CD8-positive, alpha-beta memory T cell (primary cell): ENCODE data around the gene RASSF5. TPM values are rescaled to one million over a fixed set of nuclear protein-coding genes. Genes with fewer than 3 reads are reported as not detected.

Experiments
- CTCF ChIA-PET: fragments of 350-600 bp; sonication (Branson Sonifier 250); formaldehyde crosslinking; loops from one replicate; lab custom pipeline; 2021; ENCODE audit warnings: antibody characterized with exemption; lab: Charles Lee
- POLR2A ChIA-PET: fragments of 350-600 bp; sonication (Branson Sonifier 250); formaldehyde crosslinking; loops from one replicate; lab custom pipeline; 2021; ENCODE audit warnings: antibody characterized with exemption; lab: Charles Lee
- DNase-seq, 5 donors: peaks; one replicate each; pipeline versions ENCODE4 v3.0.0 to v3.0.0-alpha.2; 2020 to 2022; ENCODE audit warnings: mixed read lengths in 1 of 5
- H3K27ac ChIP-seq: one replicate; pipeline ENCODE4 v1.7.0; 2013; ENCODE audit warnings: low read depth, mild to moderate bottlenecking, low read length, moderate library complexity
- H3K27me3 ChIP-seq: 2 replicates; pipeline ENCODE4 v1.7.0; 2013; ENCODE audit warnings: low read length, mild to moderate bottlenecking; ENCODE audit not compliant: insufficient read depth, poor library complexity, severe bottlenecking
- H3K36me3 ChIP-seq: 2 replicates; pipeline ENCODE4 v1.7.0; 2013; ENCODE audit warnings: mild to moderate bottlenecking, low read length, moderate library complexity; ENCODE audit not compliant: insufficient read depth
- H3K4me1 ChIP-seq: 2 replicates; pipeline ENCODE4 v1.7.0; 2013; ENCODE audit warnings: mild to moderate bottlenecking, low read length, moderate library complexity; ENCODE audit not compliant: insufficient read depth
- H3K4me3 ChIP-seq: 2 replicates; pipeline ENCODE4 v1.7.0; 2013; ENCODE audit warnings: mild to moderate bottlenecking, low read length
- H3K9me3 ChIP-seq: 2 replicates; pipeline ENCODE4 v1.7.0; 2013; ENCODE audit warnings: mild to moderate bottlenecking, low read length
- H3K27ac Mint-ChIP-seq, 8 donors: one replicate each; pipeline ENCODE4 v1.8.0; 2020 to 2021; ENCODE audit warnings: mixed read lengths in 8 of 8, mild to moderate bottlenecking in 6 of 8, inconsistent platforms in 3 of 8, moderate library complexity in 3 of 8
- H3K27me3 Mint-ChIP-seq, 2 donors: one replicate each; pipeline ENCODE4 v1.8.0; 2020 to 2021; ENCODE audit warnings: mixed read lengths in 2 of 2, mild to moderate bottlenecking in 1 of 2, moderate library complexity in 1 of 2
- H3K36me3 Mint-ChIP-seq, 3 donors: one replicate each; pipeline ENCODE4 v1.8.0; 2020 to 2021; ENCODE audit warnings: mixed read lengths in 3 of 3, inconsistent platforms in 1 of 3, mild to moderate bottlenecking in 1 of 3
- H3K4me1 Mint-ChIP-seq, 3 donors: one replicate each; pipeline ENCODE4 v1.8.0; 2020 to 2021; ENCODE audit warnings: mixed read lengths in 3 of 3, inconsistent platforms in 1 of 3, mild to moderate bottlenecking in 1 of 3
- H3K4me3 Mint-ChIP-seq, 7 donors: one replicate each; pipeline ENCODE4 v1.8.0; 2020 to 2021; ENCODE audit warnings: mixed read lengths in 7 of 7, mild to moderate bottlenecking in 6 of 7, moderate library complexity in 4 of 7, inconsistent platforms in 2 of 7
- H3K9me3 Mint-ChIP-seq, 5 donors: one replicate each; pipeline ENCODE4 v1.8.0; 2020 to 2022; ENCODE audit warnings: mixed read lengths in 5 of 5, mild to moderate bottlenecking in 3 of 5, moderate library complexity in 2 of 5, inconsistent platforms in 1 of 5
- polyA plus RNA-seq: library from polyadenylated mRNA; unstranded; fragments of 300-500 nt; fragmentation: Illumina TruSeq; gene quantifications from one replicate; pipeline ENCODE4 v1.2.3, GENCODE V29; 2021
- total RNA-seq, 2 experiments: library from RNA; stranded (reverse); gene quantifications; one replicate each; pipeline ENCODE4 v1.2.3, GENCODE V29; 2021

RASSF5 gene
- total and polyA plus RNA-seq, 3 experiments from 2014 or later: 163 to 329 (median 165) TPM

DNA sequence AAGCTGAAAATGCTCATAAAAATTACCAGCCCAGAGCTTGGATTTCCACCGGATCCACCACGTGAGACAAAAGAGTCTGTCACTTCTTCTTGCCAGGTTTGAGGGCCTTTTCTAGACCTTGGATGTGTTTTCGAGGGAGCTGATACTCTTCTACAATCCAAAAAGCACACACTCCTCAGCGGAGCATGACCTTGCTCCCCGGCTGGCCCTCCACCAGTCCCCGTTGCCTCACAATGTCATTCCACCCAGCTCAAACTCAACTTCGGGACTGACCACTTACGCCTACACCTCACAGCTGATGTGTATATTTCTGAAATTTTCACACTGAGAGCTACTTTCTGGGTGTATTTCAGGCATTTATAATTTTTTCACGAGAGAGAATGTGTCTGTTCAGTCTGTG lies 84.4 kb downstream of the RASSF5 start:
- H3K27me3 Mint-ChIP-seq: no peaks in the 10 kb centered on the region

DNA sequence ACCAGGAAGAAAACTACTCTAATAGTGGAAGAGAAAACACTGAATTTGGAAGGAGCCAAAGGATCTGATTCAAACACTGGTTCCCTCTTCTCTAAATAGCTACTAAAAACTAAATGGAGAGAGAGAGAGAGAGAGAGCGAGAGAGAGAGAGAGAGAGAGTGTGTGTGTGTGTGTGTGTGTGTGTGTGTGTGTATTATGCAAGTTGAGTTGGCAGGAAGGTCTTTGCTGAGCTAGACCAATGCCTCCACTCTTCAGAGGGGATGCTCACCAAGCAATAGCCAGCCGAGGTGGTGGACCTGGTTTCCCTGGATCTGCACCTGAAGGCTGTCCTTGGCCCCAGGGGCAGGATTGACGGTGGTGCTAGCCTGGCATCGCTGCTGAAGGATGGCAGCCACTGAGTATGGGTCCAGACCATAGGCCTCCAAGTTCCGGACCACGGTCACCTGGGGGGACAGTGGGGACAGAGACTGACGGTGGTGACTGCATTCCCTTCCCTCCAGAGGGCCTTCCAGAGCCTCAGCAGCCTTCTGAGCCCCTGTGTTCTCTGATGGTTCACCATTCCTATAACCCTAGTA lies 86.1 kb downstream of the RASSF5 start:
- ChIA-PET CTCF (interaction anchor here (1.0 to 4.1 kb wide), 4 partner anchors 13 to 48 kb away, joined by 3 to 37 read pairs (median 5); partner anchors contain the start of gene EIF2D), POLR2A (no interaction called here)
- Histone ChIP-seq H3K4me1 (peaks cover 13% of the 10 kb centered on the region), H3K27ac (no peak overlapping the region), H3K36me3 (peaks cover 48% of the 10 kb centered on the region), H3K4me3 (no peak overlapping the region), H3K9me3 (no peaks in the 10 kb centered on the region), H3K27me3 (no peaks in the 10 kb centered on the region)
- no peak overlapping the region for H3K4me3 Mint-ChIP-seq
- DNase-seq: no peak
- peaks cover 4 to 83% (median 25%) of the 10 kb centered on the region in 3 donors for H3K36me3 Mint-ChIP-seq
- no peaks in the 10 kb centered on the region for H3K27me3 Mint-ChIP-seq
- no peaks in the 10 kb centered on the region for H3K9me3 Mint-ChIP-seq
- peak overlapping the region in 7 of 8 donors; percentile 14 to 96 (median 77) for H3K27ac Mint-ChIP-seq
- H3K4me1 Mint-ChIP-seq: peaks cover 38 to 43% (median 42%) of the 10 kb centered on the region in 3 donors

More for the DNA sequence above, 84.4 kb downstream of the RASSF5 start:
- ChIA-PET POLR2A (no interaction called here), CTCF (interaction anchor here (0.8 to 4.1 kb wide), 14 partner anchors 9 to 114 kb away, joined by 3 to 37 read pairs (median 4); partner anchors contain the start of gene EIF2D)
- Mint-ChIP-seq H3K27ac (peak overlapping the region in 7 of 8 donors; percentile 30 to 96 (median 59)), H3K4me1 (peaks cover 42 to 58% (median 54%) of the 10 kb centered on the region in 3 donors), H3K4me3 (no peak overlapping the region), H3K9me3 (no peaks in the 10 kb centered on the region), H3K36me3 (peaks cover 2 to 89% (median 25%) of the 10 kb centered on the region in 3 donors)
- Histone ChIP-seq H3K9me3 (no peaks in the 10 kb centered on the region), H3K27me3 (no peaks in the 10 kb centered on the region), H3K4me3 (no peak overlapping the region), H3K4me1 (peaks cover 13% of the 10 kb centered on the region), H3K27ac (no peak overlapping the region), H3K36me3 (peaks cover 50% of the 10 kb centered on the region)
- DNase-seq: no peak

DNA sequence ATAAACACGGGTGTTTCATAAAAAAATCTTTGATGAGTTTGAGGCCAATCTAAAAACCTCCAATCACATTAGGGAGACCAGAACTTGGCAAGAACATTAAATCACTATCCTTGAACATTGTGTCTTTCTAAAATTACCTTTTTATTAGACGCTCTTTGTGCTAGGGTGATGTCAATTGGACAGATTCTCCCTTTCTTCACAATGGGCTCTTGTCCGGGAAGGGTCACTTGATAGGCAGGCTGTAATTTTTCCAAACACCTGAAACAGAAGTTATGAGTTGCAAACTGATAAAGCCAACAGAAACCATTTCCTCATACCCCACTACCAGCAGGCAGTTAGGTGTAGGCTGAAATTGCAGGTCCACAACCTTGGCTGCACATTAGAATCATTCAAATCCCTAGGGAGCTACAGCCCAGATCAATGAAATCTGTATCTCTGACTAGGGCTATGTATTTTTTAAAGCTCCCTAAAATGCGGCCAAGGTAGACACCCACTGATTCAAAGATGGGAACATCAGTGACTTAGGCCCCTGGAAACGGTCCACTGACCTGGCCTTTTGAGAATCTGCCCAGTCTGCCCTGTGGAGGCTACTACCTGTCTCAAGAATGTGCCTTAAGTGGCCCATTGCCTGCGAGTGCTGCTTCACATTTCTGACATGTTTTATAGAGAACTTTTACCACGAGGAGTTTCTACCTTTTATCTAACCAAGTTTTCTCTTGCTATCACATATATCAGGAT lies 88.4 kb downstream of the RASSF5 start:
- POLR2A ChIA-PET: no interaction called here
- no peak overlapping the region for H3K4me3 ChIP-seq
- no peaks in the 10 kb centered on the region for H3K9me3 ChIP-seq
- no peaks in the 10 kb centered on the region for H3K27me3 ChIP-seq
- Mint-ChIP-seq H3K9me3 (no peaks in the 10 kb centered on the region), H3K4me3 (no peak overlapping the region), H3K27me3 (no peaks in the 10 kb centered on the region), H3K27ac (peak overlapping the region in 2 of 8 donors; percentile 45 to 58), H3K4me1 (peaks cover 19 to 20% (median 19%) of the 10 kb centered on the region in 3 donors), H3K36me3 (peaks cover 4 to 84% (median 34%) of the 10 kb centered on the region in 3 donors)
- CTCF ChIA-PET: interaction anchor here (1.0 to 1.6 kb wide), 4 partner anchors 12 to 51 kb away, joined by 3 to 11 read pairs (median 3); no protein-coding TSS in a partner anchor
- H3K4me1 ChIP-seq: peaks cover 6% of the 10 kb centered on the region
- no peak overlapping the region for H3K27ac ChIP-seq
- peaks cover 48% of the 10 kb centered on the region for H3K36me3 ChIP-seq
- no peak for DNase-seq

DNA sequence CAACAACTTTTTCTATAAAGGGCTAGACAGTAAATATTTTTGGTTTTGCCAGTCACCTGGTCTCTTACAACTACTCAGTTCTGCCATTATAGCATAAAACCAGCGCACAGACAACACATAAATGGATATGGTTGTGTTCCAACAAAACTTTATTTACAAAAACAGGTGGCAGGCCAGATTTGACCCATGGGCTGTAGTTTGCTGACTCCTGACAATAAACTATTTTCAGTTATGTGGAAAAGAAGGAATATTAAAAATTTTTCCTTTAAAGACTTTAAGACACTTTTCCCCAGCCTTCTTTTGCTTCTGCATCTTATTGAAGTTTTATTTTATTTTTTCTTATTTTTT lies 89.0 kb downstream of the RASSF5 start:
- Histone ChIP-seq H3K4me3 (no peak overlapping the region), H3K4me1 (peaks cover under 1% of the 10 kb centered on the region), H3K9me3 (no peaks in the 10 kb centered on the region), H3K36me3 (peaks cover 48% of the 10 kb centered on the region), H3K27ac (no peak overlapping the region), H3K27me3 (no peaks in the 10 kb centered on the region)
- H3K4me1 Mint-ChIP-seq: peaks cover 13 to 14% (median 14%) of the 10 kb centered on the region in 3 donors
- H3K27me3 Mint-ChIP-seq: no peaks in the 10 kb centered on the region
- DNase-seq: no peak
- ChIA-PET POLR2A (no interaction called here), CTCF (interaction anchor here (1.6 kb wide), 1 partner anchor 51 kb away, joined by 11 read pairs; no protein-coding TSS in a partner anchor)
- H3K27ac Mint-ChIP-seq: peak overlapping the region in 2 of 8 donors; percentile 26 to 45
- H3K36me3 Mint-ChIP-seq: peaks cover 4 to 83% (median 37%) of the 10 kb centered on the region in 3 donors
- H3K4me3 Mint-ChIP-seq: no peak overlapping the region
- no peaks in the 10 kb centered on the region for H3K9me3 Mint-ChIP-seq

DNA sequence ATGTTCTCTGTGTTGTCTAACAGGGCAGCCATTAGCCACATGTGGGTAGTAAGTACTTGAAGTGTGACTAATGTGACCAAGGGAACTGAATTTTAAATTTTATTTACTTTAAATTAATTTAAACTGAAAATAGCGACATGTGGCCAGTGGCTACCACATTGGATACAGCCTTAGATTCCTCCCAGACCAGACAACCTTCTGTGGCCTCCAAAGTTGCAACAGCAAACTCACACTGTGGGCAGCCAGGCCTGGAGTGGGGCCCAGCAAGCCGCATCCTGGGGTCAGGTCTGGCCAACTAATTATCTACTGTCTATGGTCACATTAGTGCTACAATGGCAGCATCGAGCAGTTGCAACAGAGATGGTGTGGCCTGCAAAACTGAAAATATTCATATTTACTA lies 93.2 kb downstream of the RASSF5 start:
- H3K27ac ChIP-seq: no peak overlapping the region
- POLR2A ChIA-PET: no interaction called here
- no peak for DNase-seq

DNA sequence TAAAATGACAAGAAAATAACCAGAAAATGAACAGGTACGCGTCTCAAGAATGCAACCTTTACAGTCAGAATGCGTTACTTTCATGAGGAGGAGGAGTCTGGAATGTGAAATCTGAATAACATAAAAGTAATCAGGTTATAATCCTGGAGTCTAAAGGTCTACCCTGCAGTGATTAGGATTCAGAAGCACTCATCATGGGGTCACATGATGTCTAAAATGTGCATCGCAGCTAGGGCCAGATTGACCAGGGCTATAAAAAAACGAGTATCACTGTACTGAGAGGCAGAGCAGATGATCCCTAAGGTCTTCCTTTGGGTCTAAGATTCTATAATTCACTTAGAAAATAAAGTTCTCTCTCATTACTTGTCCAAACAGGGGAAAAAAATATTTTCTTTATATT lies 97.5 kb downstream of the RASSF5 start:
- no peak overlapping the region for H3K27ac Mint-ChIP-seq
- no peaks in the 10 kb centered on the region for H3K27me3 ChIP-seq
- no peaks in the 10 kb centered on the region for H3K4me1 ChIP-seq
- H3K4me3 Mint-ChIP-seq: no peak overlapping the region
- CTCF ChIA-PET: interaction anchor here (1.2 to 1.6 kb wide), 2 partner anchors 49 to 115 kb away, joined by 3 to 5 read pairs; no protein-coding TSS in a partner anchor
- no peak overlapping the region for H3K4me3 ChIP-seq
- H3K36me3 Mint-ChIP-seq: peaks cover 0 to 83% (median 23%) of the 10 kb centered on the region in 3 donors
- DNase-seq: no peak
- no peaks in the 10 kb centered on the region for H3K9me3 ChIP-seq
- peaks cover 42% of the 10 kb centered on the region for H3K36me3 ChIP-seq
- H3K27me3 Mint-ChIP-seq: no peaks in the 10 kb centered on the region
- peaks cover 3 to 6% (median 5%) of the 10 kb centered on the region in 3 donors for H3K4me1 Mint-ChIP-seq
- POLR2A ChIA-PET: no interaction called here
- H3K27ac ChIP-seq: no peak overlapping the region
- H3K9me3 Mint-ChIP-seq: no peaks in the 10 kb centered on the region

More for the DNA sequence above, 93.2 kb downstream of the RASSF5 start:
- peaks cover 61% of the 10 kb centered on the region for H3K36me3 ChIP-seq
- H3K9me3 Mint-ChIP-seq: no peaks in the 10 kb centered on the region
- CTCF ChIA-PET: interaction anchor here (1.1 to 2.8 kb wide), 3 partner anchors 9 to 49 kb away, joined by 4 to 11 read pairs (median 11); partner anchors contain the start of gene EIF2D
- H3K4me1 ChIP-seq: no peaks in the 10 kb centered on the region
- no peaks in the 10 kb centered on the region for H3K4me1 Mint-ChIP-seq
- H3K27me3 Mint-ChIP-seq: no peaks in the 10 kb centered on the region
- no peak overlapping the region for H3K27ac Mint-ChIP-seq
- H3K4me3 Mint-ChIP-seq: no peak overlapping the region
- no peaks in the 10 kb centered on the region for H3K27me3 ChIP-seq
- no peaks in the 10 kb centered on the region for H3K9me3 ChIP-seq
- no peak overlapping the region for H3K4me3 ChIP-seq
- H3K36me3 Mint-ChIP-seq: peaks cover 4 to 80% (median 25%) of the 10 kb centered on the region in 3 donors

DNA sequence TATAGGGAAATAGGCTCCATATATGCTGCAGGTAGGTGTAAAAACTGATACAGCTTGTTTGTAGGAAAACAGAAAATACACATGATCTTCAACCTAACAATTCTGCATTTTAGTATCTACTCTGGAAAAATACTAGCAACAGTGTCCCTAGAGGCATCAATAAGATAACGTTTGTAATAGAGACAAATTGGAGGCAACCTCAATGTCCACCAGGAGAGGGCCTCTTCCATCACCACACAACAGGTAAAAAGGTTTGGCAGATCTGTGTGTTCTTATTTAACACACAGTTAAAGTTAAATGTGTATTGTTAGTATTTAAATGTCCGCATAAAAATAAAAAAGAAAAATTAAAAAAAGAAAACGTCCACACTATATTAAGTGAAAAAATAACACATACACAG lies 99.5 kb downstream of the RASSF5 start:
- Histone ChIP-seq H3K36me3 (peaks cover 38% of the 10 kb centered on the region), H3K27me3 (no peaks in the 10 kb centered on the region), H3K9me3 (no peaks in the 10 kb centered on the region), H3K4me3 (no peak overlapping the region), H3K4me1 (peaks cover 7% of the 10 kb centered on the region), H3K27ac (no peak overlapping the region)
- no peak overlapping the region for H3K4me3 Mint-ChIP-seq
- H3K27ac Mint-ChIP-seq: no peak overlapping the region
- POLR2A ChIA-PET: no interaction called here
- no peaks in the 10 kb centered on the region for H3K9me3 Mint-ChIP-seq
- H3K27me3 Mint-ChIP-seq: no peaks in the 10 kb centered on the region
- CTCF ChIA-PET: interaction anchor here (0.9 to 1.1 kb wide), 2 partner anchors 15 to 52 kb away, joined by 3 to 5 read pairs; no protein-coding TSS in a partner anchor
- H3K4me1 Mint-ChIP-seq: peaks cover 11 to 19% (median 18%) of the 10 kb centered on the region in 3 donors
- peaks cover 0 to 81% (median 20%) of the 10 kb centered on the region in 3 donors for H3K36me3 Mint-ChIP-seq
- DNase-seq: no peak
